GM19455 (cell line): ENCODE data around the gene ESYT2.
"Not testable (repeated sequence)": the region's sequence is repeated elsewhere in the genome, so short reads cannot be mapped to it uniquely, and the experiment has no call there.

Source experiments
- ATAC-seq: cut with Tn5 transposase; IDR thresholded peaks from one replicate; pipeline ENCODE4 v1.9.1; 2021; ENCODE audit not compliant: unreplicated experiment

Gene ESYT2

DNA sequence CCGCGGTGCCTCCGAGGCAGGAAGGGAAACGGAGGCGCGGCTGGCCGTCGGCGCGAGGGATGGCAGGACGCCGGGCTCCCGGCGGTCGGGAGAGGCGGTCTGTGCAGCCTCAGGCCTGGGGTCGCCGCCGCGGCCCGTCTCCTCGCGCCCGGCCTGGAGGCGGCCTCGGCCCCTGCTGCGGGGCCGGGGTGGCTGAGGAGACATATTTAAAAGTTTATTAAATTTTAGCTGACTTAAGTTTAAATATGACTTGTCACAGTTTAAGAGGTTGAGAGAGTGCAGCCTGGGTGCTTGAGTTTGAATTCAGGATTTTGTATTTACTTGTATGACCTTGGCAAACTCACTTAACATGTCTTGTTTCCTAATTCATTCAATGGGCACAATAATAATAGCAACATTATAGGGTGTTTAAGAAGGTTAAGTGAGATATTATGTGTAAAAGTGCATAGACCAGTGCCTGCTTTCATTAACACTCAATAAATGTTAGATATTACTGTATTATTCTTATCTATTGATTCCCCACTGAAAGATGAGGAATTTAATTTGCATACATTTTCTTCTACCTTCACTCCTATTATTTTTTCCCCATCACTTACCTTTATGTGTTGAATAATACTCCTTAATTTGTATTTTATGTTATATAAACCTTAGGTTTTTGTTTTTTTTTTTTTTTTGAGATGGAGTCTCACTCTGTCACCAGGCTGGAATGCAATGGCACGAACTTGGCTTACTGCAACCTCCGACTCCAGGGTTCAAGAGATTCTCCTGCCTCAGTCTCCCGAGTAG is 27.8 kb upstream of the ESYT2 start:
- ATAC-seq, result peak; percentile 35

DNA sequence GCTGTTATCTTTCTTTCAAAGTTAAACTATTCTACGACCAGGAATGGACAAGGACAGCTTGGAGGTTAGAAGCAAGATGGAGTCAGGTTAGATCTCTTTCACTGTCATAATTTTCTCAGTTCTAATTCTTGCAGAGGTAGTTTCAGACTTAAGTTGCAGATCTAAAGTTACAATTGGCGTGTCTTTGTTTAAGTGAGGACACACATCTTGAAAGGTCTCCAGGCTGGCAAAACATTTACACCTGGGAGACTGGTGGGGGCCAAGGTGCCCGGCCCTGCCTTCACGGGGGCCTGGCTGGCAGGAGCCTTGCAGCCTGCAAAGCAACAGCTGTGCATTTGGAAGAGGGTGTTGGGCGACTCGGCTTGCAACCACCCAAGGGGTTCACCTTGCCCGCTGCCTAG is 25.4 kb upstream of the ESYT2 start:
- no peak for ATAC-seq

GRCh38 chr7:158850545-158851102 is 21.3 kb upstream of the ESYT2 start:
- ATAC-seq, result no peak

- no peak for ATAC-seq
Measured at GRCh38 chr7:158849768-158850544, 20.6 kb upstream of the ESYT2 start.

DNA sequence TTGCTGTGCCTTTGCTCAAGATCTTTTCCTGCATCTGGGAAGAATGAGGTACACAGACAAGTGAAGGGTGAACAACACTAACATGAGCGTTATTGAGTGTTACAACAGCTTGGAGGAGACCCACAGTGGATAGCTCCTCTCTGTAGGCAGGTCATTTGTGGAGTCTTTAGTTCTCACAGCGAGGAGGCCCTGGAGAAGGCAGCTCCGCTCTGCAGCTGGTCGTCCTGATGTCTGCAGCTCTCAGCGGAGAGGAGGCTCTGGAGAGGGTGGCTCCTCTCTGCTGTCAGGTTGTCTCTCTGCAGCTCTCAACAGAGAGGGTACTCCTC is 20.1 kb upstream of the ESYT2 start:
- no peak for ATAC-seq

- no peak for ATAC-seq
Measured at GRCh38 chr7:158847451-158847866, 18.1 kb upstream of the ESYT2 start.

DNA sequence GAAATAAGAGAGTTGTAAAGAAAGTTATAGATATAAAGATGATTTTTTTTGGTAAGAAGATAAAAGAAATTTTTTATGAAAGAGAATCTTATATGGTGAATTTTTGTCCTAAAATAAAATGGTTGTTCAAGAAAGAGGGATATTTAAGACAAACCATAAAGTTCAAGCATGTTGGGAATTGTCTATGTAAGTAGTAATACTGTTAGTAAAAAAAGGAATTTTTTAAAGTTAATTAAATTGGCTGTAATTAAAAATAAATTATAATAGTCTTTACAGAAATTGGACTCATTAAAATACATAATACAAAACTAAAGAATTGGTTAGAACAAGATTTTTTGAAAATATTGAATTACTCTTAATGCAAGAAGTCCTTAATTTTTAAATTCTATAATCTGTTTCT is 17.0 kb upstream of the ESYT2 start:
- ATAC-seq, result no peak

DNA sequence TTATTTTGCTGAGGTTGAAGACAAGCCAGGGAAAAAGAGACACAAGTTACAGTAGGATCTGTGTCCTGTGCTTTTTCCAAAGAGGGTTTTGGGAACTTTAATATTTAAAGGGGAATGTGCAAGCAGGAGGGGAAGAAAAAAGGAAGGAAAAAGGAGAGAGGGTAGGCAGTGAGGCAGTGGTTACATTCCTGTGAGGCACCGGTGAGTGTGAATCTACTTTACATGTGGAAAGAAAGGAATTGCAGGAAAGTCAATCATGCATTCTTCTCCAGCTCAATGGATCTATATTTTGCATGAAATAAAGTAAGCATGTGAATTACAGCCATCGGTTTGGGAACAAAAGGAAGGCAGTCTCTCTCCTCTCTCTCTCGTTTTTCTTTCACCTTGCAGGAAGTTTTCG is 14.5 kb upstream of the ESYT2 start:
- no peak for ATAC-seq

DNA sequence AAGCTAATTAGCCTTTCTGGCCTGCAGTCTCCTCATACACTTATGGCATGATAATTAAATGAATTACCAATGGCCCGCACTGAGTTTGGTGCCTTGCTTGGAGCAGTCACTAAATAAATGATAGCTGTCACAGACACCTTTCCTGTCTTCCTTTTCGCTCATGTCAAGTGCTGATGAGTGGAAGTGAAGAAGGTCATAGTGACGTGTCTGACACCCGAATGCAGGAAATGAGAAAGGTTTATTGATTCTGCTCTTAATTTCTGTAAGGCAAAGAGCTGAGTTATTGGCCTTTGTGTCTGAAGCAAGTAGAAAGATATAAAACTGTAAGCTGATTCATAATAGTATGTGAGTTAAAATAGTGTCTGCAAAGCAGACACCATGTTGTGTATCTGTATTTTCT is 13.2 kb upstream of the ESYT2 start:
- no peak for ATAC-seq

- no peak for ATAC-seq
Measured at GRCh38 chr7:158840604-158841003, 11.3 kb upstream of the ESYT2 start.

GRCh38 chr7:158839177-158839576 is 9.9 kb upstream of the ESYT2 start:
- not testable (repeated sequence) for ATAC-seq

DNA sequence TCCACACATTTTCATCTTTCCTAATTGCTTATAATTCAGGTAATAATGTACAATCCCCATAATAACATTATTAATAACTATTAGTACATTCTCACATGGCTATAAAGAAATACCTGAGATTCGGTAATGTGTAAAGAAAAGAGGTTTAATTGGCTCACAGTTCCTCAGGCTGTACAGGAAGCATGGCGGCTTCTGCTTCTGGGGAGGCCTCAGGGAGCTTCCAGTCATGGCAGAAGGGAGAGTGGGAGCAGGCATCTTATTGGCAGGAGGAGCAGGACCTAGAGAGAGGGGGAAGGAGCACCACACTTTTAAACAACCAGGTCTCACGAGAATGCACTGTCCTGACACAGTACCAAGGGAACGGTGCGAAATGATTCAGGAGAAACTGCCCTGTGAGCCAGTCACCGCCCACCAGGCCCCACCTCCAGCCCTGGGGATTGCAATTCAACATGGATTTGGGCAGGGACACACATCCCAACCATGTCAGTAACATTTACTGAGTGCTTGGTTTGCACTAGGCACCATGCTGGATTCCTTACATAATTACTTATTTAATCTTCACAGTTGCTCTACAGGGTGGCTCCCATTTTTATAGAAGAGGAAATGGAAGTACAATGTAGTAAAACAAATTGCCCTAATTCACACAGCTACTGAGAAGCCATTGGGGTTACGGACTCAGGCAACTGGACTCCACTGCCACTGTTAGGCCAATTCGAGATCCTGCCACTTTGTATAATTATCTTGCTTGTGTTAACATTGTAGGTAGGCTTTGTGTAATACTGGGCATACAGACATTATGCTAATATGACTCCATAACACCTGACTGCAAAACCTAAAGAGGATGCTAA is 8.7 kb upstream of the ESYT2 start:
- ATAC-seq, result no peak

DNA sequence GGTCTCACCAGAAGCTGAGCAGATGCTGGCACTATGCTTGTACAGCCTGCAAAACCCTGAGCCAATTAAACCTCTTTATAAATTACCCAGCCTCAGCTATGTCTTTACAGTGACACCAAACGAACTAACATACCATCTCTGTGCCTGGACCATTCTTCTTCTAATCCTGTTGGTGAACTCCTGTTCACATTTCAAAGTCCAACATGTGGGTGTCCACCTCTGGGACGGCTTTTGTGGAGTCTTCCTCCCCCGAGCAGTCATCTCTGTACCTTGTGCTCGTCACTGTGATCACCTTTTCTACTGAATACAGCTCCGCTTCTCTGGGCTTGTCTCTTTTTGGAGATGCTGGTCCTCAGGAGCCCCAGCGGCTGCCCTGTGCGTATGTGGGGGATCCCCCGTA is 7.4 kb upstream of the ESYT2 start:
- ATAC-seq, result no peak

GRCh38 chr7:158834878-158835784 is 5.8 kb upstream of the ESYT2 start:
- no peak for ATAC-seq

DNA sequence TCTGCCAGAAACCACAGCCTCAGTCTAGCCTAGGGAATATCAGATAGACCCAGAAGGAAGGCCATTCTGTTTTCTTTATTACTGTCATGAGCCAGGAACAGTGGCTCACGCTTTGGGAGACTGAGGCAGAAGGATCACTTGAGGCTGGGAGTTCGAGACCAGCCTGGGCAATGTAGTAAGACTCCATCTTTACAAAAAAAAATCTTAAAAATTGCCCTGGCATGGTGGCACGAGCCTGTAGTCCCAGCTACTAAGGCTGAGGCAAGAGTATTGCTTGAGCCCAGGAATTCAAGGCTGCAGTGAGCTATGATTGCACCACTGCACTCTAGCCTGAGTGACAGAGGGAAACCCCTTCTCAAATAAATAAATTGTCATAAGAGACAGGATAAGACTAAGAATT is 3.7 kb upstream of the ESYT2 start:
- ATAC-seq, result no peak

GRCh38 chr7:158831738-158832091 is 2.4 kb upstream of the ESYT2 start:
- no peak for ATAC-seq

DNA sequence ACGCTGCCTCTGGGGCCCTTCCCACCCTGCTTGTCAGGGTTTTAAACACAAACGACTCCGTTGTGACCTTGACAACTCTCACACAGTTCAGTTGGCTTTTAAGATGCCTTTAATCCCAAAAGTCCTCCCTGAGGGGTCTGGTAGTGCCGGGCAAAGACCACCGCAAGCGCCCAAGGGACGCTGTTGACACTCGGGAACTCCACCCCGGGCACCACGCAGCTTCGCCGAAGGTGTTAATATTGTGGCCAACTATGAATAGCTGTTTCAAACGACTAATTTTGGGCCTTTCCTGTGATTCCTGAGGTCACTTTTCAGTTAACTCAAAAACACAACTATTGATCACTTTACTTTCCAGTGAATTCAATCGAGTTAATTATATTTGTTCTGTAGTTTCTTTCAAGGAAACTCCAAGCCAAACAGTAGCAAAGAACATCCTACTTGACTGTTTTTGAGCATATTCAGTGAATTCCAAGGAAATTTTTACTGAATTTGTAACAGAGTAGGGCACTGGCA is 958 bp upstream of the ESYT2 start:
- ATAC-seq, result no peak

- ATAC-seq, result peak; percentile 57
Measured at GRCh38 chr7:158829021-158829341, 328 bp downstream of the ESYT2 start.

DNA sequence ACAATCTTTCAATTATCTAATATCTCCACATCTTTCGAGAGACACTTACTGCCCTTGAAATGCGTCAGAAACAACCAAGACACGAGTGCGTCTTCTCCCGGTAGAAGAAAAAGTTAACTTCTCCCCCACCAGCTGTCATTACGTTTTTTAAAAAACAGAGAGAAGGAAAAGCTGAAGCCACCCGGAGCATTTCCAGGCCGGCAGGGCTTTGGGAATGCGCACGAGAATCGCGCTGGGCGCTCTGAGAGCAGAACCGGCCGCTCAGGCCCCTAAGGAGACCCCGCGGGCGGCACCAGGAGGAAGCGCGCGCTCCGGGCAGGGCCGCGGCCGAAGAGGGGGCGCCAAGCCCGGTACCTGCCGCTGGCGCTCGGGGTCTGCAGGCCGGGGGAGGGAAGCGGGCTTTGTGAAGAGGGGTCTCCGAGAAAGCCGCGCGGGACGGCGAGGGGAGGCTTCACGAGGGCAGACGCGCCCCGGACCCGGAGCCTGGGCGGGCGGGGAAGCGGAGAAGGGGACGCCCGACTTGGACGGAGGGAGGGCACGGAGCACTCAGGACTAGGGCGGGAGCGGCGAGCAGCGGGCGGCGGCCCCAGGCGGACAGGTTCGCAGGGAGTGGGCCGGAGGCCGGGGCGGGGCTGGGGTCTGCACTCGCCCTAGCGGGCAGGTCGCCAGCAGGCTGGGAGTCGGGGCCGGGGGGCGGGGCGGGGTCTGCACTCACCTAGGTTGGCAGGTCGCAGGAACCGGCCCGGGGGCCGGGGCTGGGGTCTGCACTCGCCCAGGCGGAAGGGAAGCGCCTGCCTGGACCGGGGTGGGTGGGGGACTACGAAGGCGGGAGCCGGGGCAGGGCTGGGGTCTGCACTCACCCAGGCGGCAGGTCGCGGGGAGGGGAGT is 932 bp downstream of the ESYT2 start:
- peak; percentile 1 for ATAC-seq
